Forelimb muscle (tissue), 1 donor: ENCODE data around the gene BUD13. TPM values are rescaled to one million over a fixed set of nuclear protein-coding genes. Genes with fewer than 3 reads are reported as not detected.
"Not testable (repeated sequence)": the region's sequence is repeated elsewhere in the genome, so short reads cannot be mapped to it uniquely, and the experiment has no call there.

Experiments used
- DNase-seq: peaks from one replicate; pipeline ENCODE4 v3.0.0-alpha.2; 2013; ENCODE audit warnings: low read depth
- polyA plus RNA-seq: library from polyadenylated mRNA; unstranded; fragments of 120-200 nt; gene quantifications from one replicate; pipeline ENCODE4 v1.2.1, GENCODE V29; 2013; ENCODE audit not compliant: insufficient read length

Gene BUD13
- 18.0 TPM for polyA plus RNA-seq

DNA sequence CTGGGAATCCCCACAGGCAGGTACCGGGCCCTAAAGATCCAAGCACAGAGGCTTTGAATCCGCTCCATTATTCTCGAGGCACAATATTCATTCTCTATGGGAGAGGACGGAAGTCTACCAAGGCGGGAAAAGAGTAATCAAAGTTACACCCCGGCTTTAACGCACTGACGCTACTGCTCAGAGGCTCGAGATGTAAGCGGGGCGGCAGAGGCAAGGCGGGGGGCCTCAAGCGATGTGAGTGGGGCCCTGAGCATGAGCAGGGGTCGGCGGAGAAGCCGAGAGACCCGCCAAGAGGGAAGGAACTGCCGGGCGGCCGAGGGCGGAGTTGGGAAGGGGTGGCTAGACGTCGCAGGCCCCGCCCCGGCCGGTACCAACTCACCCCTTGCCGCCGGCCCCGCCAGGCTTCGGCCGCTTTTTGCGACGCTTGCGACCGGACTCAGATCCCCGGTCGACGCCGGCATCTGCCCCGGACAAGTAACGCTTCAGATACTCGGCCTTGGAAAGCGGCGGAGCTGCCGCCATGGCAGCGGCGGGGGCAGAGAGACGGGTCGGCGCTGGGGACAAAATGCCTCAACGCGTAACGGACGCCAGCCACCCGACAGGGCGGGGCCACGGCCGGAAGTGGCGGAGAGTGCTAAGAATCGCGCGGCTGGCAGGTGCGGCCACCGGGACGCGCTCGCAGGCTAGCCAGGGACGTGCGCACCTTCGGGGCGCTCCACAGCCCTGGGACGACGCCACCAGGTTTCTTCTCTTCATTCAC is at the start of gene BUD13:
BUD13 (minus strand) TSS at position 545 of the 760 bp plus-strand sequence; CDS start at position 522, 23 bp downstream.
- peak; percentile 48 for DNase-seq

DNA sequence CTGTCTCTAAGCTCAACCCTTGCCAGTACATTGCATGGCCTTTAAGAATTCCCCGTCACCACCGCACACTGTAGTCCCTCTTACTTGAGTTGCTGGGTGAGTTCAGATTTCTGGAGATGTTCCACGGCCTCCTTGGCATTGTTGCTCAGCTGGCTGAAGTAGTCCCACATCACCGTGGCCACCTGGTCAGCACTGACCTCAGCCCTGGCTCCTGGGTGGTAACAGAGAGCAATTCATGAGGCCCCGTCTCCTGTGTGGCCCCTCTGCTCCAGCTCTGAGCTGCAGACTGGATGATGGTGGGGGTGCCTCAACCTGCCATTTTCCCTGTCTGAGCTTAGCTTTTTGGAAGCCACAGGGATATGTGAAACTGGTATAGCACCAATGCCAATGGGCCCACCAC is 49.8 kb upstream of the BUD13 start:
- DNase-seq, result no peak

DNA sequence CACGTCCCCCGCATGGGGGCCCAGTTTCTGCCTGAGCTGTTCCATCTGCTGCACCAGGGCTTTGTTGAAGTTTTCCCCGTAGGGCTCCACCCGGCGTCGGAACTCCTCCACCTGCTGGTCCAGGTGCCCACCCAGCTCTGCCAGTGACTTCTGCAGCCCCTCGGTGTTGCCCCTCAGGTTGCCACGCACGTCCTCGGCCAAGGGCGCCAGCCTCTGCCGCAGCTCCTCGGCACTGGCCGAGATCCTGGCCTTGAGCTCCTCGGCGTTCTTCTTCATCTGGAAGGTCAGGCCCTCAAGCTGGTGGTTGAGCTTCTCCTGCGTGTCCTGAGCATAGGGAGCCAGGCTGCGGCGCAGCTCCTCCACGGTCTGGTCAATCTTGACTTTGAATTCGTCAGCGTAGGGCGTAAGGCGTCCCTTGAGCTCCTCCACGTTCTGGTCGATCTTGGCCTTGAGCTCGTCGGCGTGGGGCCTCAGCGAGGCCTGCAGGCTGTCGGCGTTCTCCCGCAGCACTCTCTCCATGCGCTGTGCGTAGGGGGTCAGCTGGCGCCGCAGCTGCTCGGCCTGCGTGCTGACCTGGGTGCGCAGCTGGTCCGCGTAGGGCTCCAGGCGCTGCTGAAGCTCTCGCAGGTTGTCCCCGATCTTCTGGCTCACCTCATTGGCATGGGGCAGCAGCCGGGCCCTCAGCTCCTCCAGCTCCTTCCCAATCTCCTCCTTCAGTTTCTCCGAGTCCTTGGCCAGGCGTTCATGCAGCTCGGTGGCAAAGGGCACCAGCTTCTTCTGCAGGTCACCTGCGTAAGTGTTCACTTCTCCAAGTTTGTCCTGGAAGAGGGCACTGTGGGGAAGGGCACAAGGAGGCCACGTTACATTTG is 48.5 kb upstream of the BUD13 start:
- DNase-seq, result no peak

DNA sequence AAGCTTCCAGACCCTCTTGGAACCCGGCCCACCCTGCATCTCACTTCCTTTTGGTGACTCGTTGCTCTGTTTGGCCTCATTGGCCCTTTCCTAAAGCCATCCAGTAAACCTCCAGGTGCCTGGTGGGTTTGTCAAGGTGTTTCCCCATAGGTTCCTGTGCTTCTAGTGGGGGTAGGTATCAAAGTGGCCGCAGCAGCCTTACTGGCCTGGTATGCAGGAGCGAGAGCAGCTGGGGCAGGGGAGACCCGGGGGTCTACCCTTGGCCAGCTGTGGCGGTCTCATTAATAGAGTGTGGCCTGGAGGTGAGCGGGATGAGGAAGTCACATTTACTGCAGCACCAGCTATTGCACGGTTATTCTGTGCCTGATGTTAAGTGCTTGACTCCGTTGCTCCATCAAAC is 46.3 kb upstream of the BUD13 start:
- no peak for DNase-seq

GRCh38 chr11:116814502-116814901 is 41.7 kb upstream of the BUD13 start:
- no peak for DNase-seq

GRCh38 chr11:116813781-116814471 is 41.1 kb upstream of the BUD13 start:
- no peak for DNase-seq

- no peak for DNase-seq
These were observed 40.4 kb upstream of the BUD13 start for GRCh38 chr11:116813170-116813569.

GRCh38 chr11:116812109-116812508 is 39.3 kb upstream of the BUD13 start:
- no peak for DNase-seq

- no peak for DNase-seq
These were observed 38.4 kb upstream of the BUD13 start for GRCh38 chr11:116811194-116811593.

- DNase-seq, result no peak
These were observed 35.7 kb upstream of the BUD13 start for GRCh38 chr11:116808262-116809175.

GRCh38 chr11:116807601-116808261 is 34.9 kb upstream of the BUD13 start:
- no peak for DNase-seq

- no peak for DNase-seq
These were observed 31.2 kb upstream of the BUD13 start for GRCh38 chr11:116804001-116804400.

DNA sequence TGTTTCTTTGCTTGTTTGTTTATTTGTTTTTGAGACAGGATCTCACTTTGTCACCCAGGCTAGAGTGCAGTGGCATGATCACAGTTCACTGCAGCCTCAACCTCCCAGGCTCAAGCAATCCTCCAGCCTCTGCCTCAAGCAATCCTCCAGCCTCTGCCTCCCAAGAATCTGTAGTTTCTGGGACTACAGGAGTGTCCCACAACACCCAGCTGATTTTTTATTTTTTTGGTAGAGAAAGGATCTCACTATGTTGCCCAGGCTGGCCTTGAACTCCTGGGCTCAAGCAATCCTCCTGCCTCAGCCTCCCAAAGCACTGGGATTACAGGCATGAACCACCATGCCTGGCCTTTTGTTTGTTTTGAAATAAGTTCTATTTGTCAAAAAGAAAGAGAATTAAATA is 28.9 kb upstream of the BUD13 start:
- not testable (repeated sequence) for DNase-seq

GRCh38 chr11:116800610-116801009 is 27.8 kb upstream of the BUD13 start:
- no peak for DNase-seq

GRCh38 chr11:116798368-116798767 is 25.6 kb upstream of the BUD13 start:
- no peak for DNase-seq

- DNase-seq, result no peak
These were observed 25.0 kb upstream of the BUD13 start for GRCh38 chr11:116797816-116798215.

DNA sequence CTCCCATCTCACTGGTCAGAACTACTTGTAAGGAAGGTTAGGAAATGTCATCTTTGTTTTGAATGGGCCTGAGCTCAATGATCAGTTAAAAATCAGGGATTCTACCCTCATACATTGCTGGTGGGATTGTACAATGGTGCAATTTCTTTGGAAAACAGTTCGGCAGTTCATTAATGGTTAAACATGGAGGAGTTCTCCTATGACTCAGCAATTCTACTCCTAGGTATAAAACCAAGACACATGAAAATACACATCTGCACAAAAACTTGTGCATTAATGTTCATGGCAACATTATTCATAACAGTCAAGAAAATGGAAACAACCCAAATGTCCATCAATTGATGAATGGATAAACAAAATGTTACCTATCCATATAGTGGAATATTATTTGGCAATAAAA is 23.8 kb upstream of the BUD13 start:
- DNase-seq, result no peak

DNA sequence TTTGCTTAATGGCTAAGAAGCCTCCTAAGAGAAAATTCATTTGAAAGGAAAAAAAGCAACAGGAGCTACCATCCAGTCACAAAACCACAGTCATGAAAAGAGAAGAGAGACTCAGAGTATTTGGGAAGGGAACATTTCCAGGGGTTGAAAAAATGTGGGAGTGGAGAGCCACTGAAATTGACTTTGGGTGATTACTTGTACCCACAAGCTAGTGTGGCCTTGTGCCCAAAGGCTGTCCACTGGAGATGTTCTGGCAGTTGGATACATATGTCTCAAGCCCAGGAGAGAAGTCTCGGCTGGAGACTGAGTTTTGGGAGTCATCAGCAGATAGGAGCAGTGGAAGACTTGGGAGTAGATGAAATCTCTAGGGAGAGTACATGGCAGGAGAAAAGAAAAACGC is 22.1 kb upstream of the BUD13 start:
- no peak for DNase-seq

- no peak for DNase-seq
These were observed 20.9 kb upstream of the BUD13 start for GRCh38 chr11:116793772-116794097.

DNA sequence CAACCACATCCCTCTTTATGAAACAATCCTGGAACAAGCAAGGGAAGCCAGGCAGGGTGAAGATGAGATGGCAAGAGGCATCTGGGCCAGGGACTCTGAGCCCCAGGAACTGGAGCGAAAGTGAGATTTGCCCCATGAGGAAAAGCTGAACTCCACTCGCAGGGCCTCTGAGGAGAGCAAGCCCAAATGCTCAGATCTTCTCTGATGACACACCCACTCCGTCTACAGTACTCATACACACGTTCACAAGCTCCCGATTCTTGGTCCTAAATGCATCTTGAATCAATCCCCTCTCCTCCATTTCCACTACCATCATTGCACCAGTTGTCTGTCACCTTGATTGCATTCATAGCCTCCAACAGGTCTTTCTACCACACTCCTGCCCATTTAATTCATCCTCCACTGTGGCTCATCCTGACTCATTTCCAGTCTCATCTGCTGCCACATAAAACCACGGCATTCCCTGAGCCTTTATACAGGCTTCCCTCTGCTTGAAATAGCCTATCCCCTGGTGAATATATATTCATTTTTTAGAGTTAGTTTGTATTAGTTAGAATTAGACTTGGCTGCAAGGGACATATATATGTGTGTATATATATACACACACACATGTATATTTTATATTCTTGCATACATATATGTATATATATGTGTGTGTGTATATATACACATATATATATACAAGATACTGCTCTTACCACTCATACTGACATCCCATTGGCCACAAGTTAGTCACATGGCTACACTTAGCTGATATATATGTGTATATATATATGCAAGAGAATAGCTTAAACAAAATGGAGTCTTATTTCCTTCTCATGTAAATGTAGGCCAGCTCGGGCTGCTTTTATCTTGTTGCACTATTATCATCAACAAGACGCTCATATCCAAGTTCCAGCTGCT is 20.3 kb upstream of the BUD13 start:
- DNase-seq, result no peak
